Gastrocnemius medialis (tissue), 4 donors: Measurements from ENCODE around the gene LDLRAD3.

Experiments
- POLR2A ChIP-seq, 2 donors: fragments of 450-650 bp; IDR thresholded peaks; one replicate each; pipeline ENCODE4 v1.6.1; 2017; ENCODE audit warnings: antibody characterized with exemption in 2 of 2, mild to moderate bottlenecking in 2 of 2, moderate library complexity in 2 of 2
- TF ChIP-seq, protein P1 (sequence below), 5 experiments: fragments of 450-650 bp in 3 of 5; fragments of 200-600 bp in 2 of 5; sonication (generic) in 2 of 5; IDR thresholded peaks in 4 of 5; conservative IDR thresholded peaks in 1 of 5; 1 replicate in 4 of 5; 2 replicates in 1 of 5; pipeline ENCODE4 v1.5.1; 2016 to 2019; ENCODE audit warnings: antibody characterized with exemption in 5 of 5, mild to moderate bottlenecking in 3 of 5, moderate library complexity in 3 of 5

DNA sequence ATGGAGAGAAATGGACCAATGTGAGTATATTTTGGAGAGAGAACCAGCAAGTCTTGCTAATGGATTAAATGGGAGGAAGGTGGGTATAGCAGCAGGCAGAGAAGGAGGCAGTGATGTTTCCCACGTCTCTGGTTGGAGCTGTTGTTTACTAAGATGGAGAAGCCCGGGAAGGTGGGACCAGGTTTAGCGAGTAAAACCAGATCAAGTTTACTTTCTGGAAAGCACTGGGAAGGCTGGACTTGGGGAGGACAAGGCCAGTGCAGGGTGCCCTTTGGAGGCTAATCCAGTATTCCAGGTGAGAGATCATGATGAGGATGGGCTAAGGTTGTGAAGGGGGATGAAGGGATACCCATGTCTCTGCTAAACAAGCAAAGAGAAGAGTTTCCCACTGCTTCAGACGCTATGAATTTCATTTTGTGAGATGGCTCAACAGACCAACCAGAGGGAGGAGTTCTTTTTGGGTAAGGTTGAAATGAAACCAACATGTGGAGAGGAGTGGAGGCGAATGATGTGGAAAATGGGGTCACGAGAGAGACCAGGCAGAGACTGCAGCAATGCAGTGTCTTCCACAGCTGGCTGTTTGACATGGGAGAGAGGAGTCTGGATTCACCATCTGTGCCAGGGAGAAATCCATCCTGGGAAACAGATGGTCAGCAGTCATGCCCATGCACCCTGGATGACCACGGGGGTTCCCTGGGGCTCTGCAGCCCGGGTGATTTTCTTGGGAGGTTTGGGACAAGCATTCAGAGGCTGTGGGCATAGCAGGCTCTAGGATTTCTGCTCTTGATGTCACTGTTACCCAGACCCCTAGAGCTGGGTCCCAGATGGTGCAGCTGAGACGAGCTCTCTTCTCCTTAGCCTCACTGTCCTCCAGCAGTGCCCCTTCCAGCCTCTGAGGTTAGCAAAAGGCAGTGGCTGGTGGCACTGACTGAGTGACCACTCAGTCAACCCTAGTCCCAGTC is 320.4 kb downstream of the LDLRAD3 start:
- TF ChIP-seq, protein P1, sequence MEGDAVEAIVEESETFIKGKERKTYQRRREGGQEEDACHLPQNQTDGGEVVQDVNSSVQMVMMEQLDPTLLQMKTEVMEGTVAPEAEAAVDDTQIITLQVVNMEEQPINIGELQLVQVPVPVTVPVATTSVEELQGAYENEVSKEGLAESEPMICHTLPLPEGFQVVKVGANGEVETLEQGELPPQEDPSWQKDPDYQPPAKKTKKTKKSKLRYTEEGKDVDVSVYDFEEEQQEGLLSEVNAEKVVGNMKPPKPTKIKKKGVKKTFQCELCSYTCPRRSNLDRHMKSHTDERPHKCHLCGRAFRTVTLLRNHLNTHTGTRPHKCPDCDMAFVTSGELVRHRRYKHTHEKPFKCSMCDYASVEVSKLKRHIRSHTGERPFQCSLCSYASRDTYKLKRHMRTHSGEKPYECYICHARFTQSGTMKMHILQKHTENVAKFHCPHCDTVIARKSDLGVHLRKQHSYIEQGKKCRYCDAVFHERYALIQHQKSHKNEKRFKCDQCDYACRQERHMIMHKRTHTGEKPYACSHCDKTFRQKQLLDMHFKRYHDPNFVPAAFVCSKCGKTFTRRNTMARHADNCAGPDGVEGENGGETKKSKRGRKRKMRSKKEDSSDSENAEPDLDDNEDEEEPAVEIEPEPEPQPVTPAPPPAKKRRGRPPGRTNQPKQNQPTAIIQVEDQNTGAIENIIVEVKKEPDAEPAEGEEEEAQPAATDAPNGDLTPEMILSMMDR (IDR thresholded peaks at IDR 0.05 in 4 of 5, conservative IDR thresholded peaks at IDR 0.05 in 1 of 5): no peak
- TF ChIP-seq POLR2A (IDR thresholded peaks at IDR 0.05): no peak
